GM19324 (cell line): ENCODE results near the gene BTAF1.
"Not testable (repeated sequence)": the region's sequence is repeated elsewhere in the genome, so short reads cannot be mapped to it uniquely, and the experiment has no call there.

Experiments
- ATAC-seq: cut with Tn5 transposase; IDR thresholded peaks from one replicate; pipeline ENCODE4 v1.9.1; 2021; ENCODE audit warnings: mild to moderate bottlenecking, moderate library complexity; ENCODE audit not compliant: unreplicated experiment, low FRiP score

Gene BTAF1

GRCh38 chr10:91976317-91977051, 52.9 kb downstream of the BTAF1 start:
- ATAC-seq: no peak

DNA sequence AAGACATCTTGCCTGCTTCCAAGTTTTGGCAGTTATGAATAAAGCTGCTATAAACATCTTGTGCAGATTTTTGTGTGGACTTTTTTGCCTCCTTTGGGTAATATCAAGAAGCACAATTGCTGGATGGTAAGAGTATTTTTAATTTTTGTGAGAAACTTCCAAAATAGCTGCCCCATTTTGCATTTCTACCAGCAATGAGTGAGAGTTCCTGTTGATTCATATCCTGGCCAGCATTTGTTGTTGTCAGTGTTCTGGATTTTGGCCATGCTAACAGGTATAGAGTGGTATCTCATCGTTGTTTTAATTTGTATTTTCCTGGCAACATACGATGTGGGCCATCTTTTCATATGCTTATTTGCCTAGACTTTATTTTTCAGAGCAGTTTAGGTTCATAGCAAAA, 53.9 kb downstream of the BTAF1 start:
- ATAC-seq: no peak

GRCh38 chr10:91978585-91978984, 55.0 kb downstream of the BTAF1 start:
- ATAC-seq: no peak

DNA sequence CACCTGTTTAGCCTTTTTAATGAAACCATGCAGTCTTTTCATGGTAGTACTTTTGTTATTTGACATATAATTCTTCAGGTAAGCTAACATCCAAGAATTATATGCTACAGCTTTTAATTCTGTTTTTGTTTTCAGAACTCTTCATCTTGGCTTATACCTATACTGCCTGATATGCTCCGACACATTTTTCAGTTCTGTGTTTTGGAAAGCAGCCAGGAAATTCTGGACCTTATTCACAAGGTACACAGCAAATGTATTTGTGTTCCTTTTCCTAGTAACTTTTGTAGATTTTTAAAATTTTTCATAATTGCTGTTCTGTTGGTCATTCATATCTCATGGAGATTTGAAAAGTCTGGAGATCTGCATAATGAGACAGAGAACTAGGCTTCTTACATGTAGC, 56.7 kb downstream of the BTAF1 start:
- no peak for ATAC-seq

DNA sequence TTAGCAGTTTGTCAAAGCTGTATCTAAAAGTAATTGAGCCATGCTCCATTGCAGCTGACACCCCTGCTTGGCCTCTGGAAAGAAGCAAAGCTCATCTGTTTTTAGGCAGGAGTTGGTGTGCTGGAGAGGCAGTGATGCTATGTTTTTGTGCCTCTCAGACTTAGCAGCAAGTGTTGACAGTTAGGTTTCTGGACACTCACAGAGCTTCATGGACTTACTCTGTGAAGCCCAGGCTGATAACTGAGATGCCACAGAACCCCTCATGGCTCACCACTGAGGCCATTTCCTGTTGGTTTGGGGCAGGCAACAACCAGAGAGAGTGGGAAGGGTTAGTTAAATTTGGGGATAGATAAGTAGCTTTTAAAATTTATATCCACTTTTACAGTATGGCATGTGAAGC, 59.8 kb downstream of the BTAF1 start:
- no peak for ATAC-seq

DNA sequence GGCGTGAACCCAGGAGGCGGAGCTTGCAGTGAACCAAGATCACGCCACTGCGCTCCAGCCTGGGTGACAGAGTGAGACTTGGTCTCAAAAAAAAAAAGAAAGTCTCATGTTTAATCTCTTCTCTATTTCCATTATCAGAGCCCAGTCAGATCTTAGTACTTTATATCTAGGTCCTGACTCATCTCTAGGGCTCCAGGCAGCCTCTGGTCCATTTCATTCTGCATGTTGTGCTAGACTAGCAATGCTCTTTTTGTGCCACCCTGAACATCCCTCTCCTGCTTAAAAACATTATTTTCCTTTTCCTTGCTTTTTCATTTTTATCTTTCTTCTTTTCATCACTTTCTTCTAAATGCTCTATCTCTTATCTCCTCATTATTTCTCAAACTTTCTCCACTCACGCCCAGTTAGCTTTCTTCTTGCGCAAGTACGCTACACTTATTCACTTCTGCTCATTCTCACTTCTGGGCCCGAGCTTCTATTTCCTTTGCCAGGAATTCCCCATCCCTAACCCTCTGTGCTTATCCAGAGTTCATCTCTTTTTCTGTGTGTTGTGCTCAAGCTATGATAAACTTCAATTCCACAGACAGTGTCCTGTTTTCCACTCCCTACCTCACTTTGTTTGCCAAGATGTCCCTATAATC, 63.9 kb downstream of the BTAF1 start:
- no peak for ATAC-seq

DNA sequence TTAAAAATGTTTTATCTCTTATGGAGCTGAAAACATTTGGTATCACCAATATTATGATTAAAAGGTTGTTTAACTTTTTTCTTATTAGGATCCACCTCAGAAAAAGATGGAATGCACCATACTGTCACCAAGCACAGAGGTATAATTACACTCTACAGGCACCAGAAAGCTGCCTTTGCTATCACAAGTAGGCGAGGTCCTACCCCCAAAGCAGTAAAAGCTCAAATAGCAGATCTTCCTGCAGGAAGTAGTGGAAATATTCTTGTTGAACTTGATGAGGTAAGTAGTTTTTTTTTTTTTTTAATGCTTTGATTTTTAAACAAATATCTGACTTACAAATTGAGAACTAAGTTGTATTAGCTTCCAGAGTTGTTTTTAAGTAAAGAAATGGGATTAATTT, 68.5 kb downstream of the BTAF1 start:
- ATAC-seq: no peak

- ATAC-seq: no peak
Observed at GRCh38 chr10:91996266-91996665, 72.7 kb downstream of the BTAF1 start.

GRCh38 chr10:92001581-92001980, 78.0 kb downstream of the BTAF1 start:
- no peak for ATAC-seq

- ATAC-seq: no peak
Observed at GRCh38 chr10:92001995-92002394, 78.4 kb downstream of the BTAF1 start.

DNA sequence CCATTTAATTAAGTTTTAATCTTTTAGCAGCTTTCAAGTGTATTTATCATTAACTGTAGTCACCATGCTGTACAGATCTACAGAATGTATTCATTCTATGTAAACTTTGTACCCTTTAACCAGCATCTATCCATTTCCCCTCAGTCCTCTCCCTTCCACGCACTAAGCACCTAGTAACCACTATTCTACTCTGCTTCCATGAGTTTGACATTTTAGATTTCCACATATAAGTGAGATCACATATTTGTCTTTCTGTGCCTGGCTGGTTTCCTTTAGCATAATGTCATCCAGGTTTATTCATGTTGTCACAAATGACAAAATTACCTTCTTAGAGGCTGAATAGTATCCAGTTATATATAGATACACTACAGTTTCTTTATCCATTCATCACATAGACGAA, 79.7 kb downstream of the BTAF1 start:
- no peak for ATAC-seq

- ATAC-seq: no peak
Observed at GRCh38 chr10:92005978-92006377, 82.4 kb downstream of the BTAF1 start.

GRCh38 chr10:92009445-92009844, 85.9 kb downstream of the BTAF1 start:
- ATAC-seq: no peak

- no peak for ATAC-seq
Observed at GRCh38 chr10:92010047-92010735, 86.6 kb downstream of the BTAF1 start.

DNA sequence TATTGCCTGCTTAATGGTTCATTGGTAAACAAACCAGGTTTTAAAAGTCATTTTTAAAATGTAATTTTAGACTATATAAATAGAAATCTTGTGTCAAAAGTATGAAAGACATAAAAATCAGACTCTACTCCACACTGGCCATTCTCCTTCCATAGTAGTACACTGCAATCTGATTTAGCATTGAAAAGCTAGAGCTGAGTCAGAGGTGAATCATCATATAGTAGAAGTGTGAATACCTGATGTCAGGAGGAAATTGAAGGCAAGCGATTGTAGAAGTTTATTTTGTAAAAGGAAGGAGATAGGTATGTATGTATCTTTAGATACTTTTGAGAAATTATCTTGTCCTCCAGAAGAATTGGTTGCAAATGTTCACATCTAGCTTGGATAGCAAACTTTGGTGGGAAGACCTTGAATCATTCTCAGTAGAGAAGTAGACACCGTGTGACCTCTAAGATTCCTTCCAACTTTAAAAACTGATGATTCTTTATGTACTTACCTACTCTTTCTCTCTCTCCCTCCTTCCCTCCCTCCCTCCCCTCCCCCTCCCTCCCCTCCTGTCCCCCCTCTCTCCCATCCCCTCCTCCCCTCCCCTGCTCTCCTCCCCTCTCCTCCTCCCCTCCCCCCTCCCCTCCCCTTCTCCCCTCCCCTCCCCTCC, 88.1 kb downstream of the BTAF1 start:
- ATAC-seq: no peak

DNA sequence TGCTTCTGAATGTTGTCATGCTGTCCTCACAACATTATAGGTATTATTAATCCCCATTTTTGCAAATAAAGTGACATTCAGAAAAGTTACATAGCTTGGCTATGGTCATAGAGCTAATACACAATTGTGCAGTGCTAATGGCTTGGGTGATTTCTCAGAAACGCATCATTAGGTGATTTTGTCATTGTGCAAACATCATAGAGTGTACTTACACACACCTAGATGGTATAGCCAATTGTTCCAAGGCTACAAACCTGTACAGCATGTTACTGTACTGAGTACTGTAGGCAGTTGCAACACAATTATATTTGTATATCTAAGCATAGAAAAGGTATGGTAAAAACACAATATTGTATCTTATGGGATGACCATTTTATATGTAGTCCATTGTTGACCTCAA, 91.0 kb downstream of the BTAF1 start:
- no peak for ATAC-seq

- ATAC-seq: no peak
Observed at GRCh38 chr10:92024700-92025099, 101.1 kb downstream of the BTAF1 start.

DNA sequence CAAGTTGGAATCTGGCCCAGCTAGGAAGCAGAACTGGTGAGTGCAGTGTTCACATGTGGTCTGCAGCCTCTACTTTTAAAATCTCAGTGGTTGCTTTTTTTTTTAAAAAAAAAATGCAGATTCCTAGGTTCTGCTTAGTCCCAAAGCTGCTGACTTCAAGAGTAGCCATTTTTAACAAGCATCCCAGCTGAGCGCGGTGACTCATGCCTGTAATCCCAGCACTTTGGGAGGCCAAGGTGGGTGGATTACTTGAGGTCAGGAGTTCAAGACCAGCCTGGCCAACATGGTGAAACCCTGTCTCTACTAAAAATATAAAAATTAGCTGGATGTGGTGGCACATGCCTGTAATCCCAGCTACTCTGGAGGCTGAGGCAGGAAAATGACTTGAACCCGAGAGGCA, 101.8 kb downstream of the BTAF1 start:
- not testable (repeated sequence) for ATAC-seq

DNA sequence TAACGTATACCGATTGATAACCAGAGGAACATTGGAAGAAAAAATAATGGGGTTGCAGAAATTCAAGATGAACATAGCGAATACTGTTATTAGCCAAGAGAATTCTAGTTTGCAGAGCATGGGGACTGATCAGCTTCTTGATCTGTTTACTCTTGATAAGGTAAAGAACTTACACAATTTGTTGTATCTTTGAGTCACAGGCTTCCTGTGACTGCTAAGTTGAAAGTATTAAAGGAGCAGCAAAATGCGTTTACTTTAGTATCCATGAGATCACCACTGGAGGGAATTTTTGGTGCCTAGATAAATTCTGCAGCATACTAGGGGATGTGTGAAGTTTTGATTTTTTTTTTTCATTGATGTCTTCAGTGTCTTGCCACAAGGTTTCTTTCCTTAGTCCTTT, 103.6 kb downstream of the BTAF1 start:
- ATAC-seq: no peak

DNA sequence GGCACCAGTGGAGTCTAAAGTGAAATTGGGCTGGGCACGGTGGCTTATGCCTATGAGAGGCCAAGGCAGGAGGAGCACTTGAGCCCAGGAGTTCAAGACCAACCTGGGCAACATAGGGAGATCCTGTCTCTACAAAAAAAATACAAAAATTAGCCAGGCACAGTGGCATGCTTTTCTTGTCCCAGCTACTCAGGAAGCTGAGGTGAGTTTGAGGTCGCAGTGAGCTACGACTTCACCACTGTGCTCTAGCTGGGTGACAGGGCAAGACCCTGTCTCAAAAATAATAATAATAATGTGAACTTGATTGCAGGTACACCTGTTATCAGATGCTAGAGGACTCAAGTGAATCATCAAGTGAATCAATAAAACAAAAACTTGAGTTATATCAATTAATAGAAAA, 108.0 kb downstream of the BTAF1 start:
- ATAC-seq: no peak

DNA sequence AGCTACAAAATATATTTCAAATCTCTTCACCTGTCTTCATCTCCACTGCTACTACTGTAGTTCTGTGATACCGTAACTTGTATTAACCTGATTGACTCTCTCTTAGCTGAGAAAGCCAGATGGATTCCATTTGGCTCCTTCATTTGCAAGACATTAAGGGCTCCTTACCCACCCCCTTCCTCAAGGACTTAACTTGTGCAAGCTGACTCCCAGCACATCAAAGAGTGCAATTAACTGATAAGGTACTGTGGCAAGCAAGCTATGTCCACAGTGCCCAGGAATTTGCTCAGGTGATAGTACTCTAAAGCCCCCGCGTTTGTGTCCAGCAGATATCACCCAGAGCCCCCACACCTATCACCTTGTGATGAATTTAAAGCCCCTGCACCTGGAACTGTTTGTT, 109.5 kb downstream of the BTAF1 start:
- not testable (repeated sequence) for ATAC-seq
